H1 (cell line): ENCODE measurements around the gene MMP25. TPM values are rescaled to one million over a fixed set of nuclear protein-coding genes. Genes with fewer than 3 reads are reported as not detected.

Experiments used
- HDAC2 ChIP-seq, 2 experiments: fragments of 300-600 bp in 1 of 2; sonication (generic) in 1 of 2; IDR thresholded peaks; 2 replicates each; pipeline ENCODE4 v1.6.1; 2011 to 2012; ENCODE audit warnings: low read depth in 2 of 2, low read length in 2 of 2, mild to moderate bottlenecking in 2 of 2, moderate library complexity in 2 of 2, borderline replicate concordance in 1 of 2, inconsistent platforms in 1 of 2
- POLR2A ChIP-seq, 2 experiments: IDR thresholded peaks; 1 replicate in 1 of 2; 2 replicates in 1 of 2; pipeline ENCODE4 v1.6.1; 2011; ENCODE audit warnings: low read depth in 2 of 2, low read length in 2 of 2, mild to moderate bottlenecking in 2 of 2; ENCODE audit errors: control extremely low read depth in 1 of 2
- POLR2AphosphoS5 ChIP-seq: IDR thresholded peaks from 2 replicates; pipeline ENCODE4 v1.6.1; 2011; ENCODE audit warnings: low read depth, low read length
- SIN3A ChIP-seq, 2 experiments: IDR thresholded peaks in 1 of 2; conservative IDR thresholded peaks in 1 of 2; 2 replicates each; pipeline ENCODE4 v1.6.1; 2011 to 2012; ENCODE audit warnings: low read length in 2 of 2, improper control_type of control experiment in 1 of 2, low read depth in 1 of 2, mild to moderate bottlenecking in 1 of 2
- SP2 ChIP-seq: IDR thresholded peaks from 2 replicates; pipeline ENCODE4 v1.6.1; 2012; ENCODE audit warnings: mild to moderate bottlenecking, low read length, inconsistent platforms
- polyA plus RNA-seq, 7 experiments: library from polyadenylated mRNA; depleted of rRNA in 3 of 7; stranded (reverse) in 5 of 7; unstranded in 2 of 7; fragments of >200 nt in 5 of 7; fragments of 200-250 nt in 2 of 7; gene quantifications; 1 replicate in 5 of 7; 2 replicates in 1 of 7; 4 replicates in 1 of 7; pipeline versions ENCODE4 v1.2.1 to v1.2.3, GENCODE V29; 2011 to 2013; ENCODE audit warnings: missing spikeins in 2 of 7, mixed read lengths in 2 of 7
- total RNA-seq: library from RNA; stranded (reverse); fragmentation: NEBNext Ultra II Directional; extraction: Animal tissue kit (Norgen Biotek cat#: 25700); gene quantifications from 2 replicates; pipeline ENCODE4 v1.2.1, GENCODE V29; 2021

Gene MMP25
- total and polyA plus RNA-seq, 2 of the 8 experiments (the other 6 are each of a cell fraction or from before 2014, with no cell fraction given) = 7.7 to 26.7 TPM

DNA sequence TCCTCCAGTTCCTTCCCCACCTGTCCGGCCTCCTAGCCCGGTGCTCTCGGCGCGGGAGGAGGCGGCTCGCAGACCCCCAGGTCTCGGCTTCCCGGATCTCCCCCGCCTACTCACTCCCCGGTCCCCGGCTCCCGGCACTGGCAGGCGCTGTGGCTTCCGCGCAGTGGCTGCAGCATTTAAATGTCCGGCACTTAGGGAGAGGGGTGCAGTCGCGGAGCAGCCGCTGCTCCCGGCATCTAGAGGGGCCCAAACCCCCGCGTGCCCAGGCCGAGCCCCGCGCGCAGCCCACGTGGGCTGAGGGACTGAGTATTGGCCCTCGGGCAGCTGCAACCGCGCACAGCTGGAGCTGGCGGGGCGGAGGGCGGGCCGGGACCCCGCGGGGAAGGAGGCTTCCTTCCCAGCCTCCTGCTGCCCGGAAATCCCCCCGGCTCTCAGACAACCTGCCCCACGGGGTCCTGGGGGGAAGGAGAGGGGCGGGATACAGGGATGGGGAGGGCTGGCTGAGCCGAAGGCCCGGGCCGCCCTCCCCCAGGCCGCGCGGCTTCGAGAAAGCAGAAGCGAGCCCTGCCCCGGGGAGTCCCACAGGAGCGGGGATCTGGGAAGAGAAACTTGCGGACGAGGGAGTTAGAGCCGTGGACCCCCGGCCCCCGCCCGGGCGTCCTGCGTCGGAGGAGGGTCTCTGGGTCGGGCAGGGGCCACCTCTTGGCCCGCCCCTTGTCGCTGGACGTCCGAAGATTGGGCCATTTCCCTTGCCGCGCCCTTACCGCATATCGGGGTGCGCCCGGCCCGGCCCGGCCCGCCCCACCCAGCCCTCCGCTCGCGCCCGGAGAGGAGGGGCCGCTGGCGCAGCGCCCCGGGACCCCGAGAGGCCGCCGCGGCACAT is at the start of gene MMP25 (continued):
- TF ChIP-seq HDAC2 (IDR thresholded peaks at IDR 0.05; ENCODE audit: borderline replicate concordance in 1 of 2, low read depth in 2 of 2, low read length in 2 of 2) (no peak), POLR2AphosphoS5 (no peak), POLR2A (IDR thresholded peaks at IDR 0.05; ENCODE audit: control extremely low read depth in 1 of 2, low read depth in 2 of 2, low read length in 2 of 2) (no peak), SP2 (no peak), SIN3A (conservative IDR thresholded peaks at IDR 0.05 in 1 of 2, IDR thresholded peaks at IDR 0.05 in 1 of 2; ENCODE audit: low read depth in 1 of 2, low read length in 2 of 2) (peak in 1 of 2 experiments; percentile 38; a peak in 1 of 4 replicates)
